ENCODE results near the gene UNC13C.
"Not testable (repeated sequence)": the region's sequence is repeated elsewhere in the genome, so short reads cannot be mapped to it uniquely, and the experiment has no call there.

UNC13C gene

DNA sequence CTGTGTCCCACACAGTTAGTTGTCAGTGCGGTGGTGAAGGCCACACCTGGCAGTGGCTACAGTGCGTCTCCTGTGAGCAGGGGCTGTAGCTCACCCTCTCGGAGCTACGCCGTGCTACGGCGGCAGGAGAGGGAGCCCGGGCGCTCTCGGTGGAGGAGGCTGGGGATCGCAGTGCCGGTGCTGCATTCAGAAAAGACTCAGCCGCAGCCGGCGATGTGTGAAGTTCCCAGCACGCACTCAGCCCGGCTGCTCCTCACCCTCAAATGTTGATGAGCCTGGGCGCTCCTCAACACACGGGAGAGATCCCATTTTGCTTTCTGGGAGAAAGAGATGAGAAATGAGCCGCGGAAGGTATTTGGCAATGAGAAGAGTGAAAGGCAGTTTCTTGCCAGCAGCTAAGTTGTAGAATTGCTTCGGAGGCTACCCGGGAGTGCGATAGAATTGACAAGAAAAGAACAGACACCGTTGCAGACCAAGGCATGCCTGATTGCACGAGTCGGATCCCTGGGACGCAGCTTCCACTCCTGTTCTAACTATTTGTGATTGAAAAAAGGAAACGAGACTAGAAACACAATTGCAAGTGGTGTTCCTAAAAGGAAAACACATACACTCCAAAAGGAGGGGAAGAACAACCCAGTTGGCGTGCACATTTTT is at the start of gene UNC13C:
UNC13C (plus strand) TSS at position 189 of the 654 bp plus-strand sequence. CDS start 34,463 bp downstream, outside the sequence.
- peak; percentile 70 for DNase-seq

DNA sequence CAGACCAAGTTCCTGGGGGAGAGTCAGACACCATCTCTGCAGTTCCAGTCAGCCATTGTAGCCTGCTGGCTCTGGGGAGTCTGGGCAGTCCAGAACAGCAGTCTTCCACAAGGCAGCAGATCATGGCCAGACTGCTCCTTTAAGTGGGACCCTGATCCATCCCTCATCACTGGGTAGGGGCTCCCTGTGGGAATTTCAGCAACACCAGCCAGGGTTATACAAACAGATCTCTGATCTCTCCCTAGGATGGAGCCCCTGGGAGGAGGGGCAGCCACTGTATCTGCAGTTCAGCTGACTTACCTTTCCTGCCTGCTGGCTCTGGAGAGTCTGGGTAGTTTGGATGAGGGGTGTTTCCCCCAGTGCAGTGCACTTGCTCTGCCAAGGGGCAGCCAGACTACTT is 42.1 kb upstream of the UNC13C start:
- no peak for DNase-seq

DNA sequence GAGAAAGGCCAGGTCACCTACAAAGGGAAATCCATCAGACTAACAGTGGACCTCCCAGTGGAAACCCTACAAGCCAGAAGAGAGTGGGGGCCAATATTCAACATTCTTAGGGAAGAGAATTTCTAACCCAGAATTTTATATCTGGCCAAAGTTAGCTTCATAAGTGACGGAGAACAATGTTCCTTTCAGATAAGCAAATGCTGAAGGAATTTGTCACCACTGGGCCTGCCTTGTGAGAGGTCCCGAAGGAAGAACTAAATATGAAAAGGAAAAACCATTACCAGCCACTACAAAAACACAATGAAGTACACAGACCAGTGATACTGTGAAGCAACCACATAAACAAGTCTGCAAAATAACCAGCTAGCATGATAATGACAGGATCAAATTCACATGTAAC is 40.6 kb upstream of the UNC13C start:
- DNase-seq: not testable (repeated sequence)

DNA sequence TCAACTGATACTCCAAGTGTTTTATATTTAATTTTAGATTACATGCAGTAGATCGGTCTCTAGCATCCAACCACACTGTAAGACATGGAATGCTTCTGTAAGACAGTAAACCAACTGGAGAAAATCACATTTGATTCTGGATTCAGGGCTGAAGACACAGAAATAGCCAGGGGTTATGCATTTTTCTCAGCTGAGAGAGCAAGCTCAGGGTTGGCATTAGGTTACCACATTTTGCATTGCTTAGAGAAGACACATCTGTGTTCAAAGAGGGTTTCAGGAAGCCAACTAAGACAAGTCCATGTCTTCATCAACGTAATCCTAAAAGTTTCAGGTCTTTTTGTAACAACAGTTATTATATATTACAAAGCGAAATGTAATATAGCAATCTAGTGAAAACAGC is 27.7 kb upstream of the UNC13C start:
- no peak for DNase-seq

DNA sequence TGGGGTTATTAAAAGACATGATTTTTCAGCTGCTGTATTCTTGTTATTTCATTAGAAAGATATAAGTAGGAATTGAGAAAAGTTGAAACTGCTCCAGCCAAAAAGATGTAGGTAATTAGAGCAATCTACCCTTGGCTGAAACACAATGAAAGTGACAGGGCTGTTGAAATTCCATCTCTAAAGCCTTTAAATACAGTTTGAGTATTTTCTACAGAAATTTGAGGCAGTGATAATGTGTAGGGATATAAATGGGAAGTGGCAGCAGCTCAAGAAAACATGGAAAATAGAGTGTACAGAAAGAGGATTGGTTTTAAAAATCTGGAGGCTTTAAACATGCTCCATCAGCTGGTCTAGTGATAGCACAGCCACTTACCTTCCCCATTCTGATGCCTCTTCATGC is 22.8 kb upstream of the UNC13C start:
- DNase-seq: no peak

DNA sequence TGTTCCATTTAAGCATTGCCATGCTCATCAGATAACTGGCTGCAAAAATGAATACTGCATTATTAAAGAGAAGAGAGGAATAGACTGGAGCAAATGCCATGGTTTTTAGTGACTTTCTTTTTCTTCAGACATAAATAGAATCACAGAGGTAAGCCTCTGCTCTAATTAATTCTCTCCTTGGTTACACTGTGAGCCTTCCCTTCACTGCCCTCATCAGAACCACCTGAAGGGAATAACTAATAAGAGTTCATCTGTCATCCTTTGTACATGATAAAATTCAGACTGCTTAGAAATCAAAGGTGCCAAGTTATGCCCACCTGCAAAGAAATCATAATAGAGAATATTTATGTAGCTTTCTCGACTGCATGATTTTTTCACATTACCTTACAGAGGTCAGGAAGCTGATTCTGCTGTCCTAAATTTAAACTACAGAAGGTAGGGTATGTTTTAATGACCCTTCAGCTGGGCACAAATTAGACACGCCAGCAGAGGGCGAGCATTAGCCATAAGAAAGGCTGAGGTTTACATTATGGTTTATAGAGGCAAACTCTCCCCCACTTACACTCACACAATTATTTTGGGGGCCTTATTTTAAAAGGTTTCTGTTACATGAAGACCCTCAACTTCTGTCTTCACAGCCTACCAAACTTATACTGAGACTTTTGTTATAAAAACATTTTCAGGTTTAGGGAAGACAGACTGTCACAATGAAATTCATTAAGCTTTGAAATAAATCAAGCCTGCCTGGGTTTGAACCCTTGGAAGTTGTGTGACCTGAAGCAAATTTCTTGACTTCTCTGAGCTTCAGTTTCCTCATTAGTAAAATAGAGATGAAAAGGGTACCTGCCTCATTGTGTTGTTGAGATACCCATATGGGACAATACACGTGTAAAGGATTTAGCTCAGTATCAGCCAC is 15.3 kb upstream of the UNC13C start:
- DNase-seq: no peak

DNA sequence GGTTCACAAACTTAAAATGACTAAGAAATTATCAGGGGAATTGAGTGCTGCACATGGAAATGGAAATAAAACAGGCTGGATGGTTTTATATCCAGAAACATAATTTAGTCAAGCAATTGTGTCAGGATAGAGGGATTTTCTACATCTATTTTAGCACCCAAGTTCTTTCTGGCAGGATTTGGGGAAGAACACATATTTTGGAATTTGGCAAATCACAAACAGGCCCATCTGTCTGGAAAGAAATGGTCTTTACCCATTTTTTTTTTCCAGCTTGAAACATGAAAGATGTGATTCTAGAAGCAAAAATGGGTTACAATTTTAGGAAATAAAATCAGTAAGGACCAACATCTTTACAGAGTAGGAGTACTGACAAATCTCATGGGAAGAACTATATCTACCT is 14.4 kb upstream of the UNC13C start:
- DNase-seq: no peak

DNA sequence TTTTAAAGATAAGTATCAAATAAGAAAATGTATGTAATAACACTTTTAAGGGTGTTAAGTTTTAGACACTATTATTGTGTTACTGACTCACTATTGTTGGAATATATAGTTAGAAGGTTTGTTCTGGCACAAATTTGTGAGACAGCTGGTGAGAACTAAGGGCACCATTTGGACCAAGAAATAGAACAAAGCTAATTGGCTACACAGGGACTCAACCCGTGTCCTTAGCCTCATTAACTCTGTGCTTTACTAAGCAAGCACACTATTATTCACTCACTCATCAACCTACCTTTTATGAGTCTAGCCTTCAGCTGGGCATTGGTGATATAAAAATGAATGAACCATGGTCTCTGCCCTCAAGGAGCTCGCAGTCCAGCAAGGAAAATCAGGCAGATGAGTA is 4.1 kb upstream of the UNC13C start:
- DNase-seq: no peak

DNA sequence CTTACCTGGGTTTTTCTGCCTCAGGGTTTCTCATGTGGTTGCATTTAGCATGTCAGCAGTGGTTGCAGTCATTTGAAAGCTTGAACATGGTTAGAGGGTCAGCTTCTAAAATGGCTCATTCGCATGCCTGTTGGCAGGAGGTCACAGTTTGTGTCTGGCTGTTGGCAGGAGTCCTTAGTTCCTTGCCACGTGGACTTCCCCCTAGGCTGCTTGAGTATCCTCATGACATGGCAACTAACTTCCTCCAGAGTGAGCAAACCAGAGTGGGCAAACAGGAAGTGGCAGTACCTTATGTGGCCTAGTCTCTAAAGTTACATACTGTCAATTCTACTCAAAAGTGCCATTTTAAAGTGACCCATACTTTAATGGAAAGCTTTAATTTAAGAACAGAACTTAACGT is 3.4 kb upstream of the UNC13C start:
- DNase-seq: no peak

DNA sequence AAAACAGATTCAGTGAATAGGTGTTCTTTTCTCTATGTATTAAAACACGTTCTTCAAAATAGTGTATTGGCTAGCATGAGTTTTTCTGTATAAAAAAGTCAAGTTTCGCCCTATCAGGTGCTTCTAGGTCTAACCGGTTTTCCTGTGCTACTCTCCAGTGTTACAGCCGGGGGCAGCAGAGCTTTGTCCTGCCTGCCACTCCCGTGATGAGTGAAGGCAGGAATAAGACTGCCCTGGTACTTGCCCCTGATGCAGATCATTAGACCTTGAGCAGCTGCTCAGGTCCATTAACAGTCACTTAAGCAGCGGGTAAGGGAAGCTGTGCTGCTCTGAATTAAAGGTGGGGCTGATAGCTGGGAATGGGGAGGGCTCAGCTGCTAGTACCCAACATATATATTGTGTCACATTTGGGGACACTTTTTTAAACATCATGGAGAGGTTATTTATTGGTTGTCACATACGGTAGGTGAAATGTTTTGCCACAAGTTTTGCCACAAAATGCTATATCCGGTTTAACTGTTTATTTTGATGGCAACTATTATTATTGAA is 1.3 kb upstream of the UNC13C start:
- DNase-seq: no peak

DNA sequence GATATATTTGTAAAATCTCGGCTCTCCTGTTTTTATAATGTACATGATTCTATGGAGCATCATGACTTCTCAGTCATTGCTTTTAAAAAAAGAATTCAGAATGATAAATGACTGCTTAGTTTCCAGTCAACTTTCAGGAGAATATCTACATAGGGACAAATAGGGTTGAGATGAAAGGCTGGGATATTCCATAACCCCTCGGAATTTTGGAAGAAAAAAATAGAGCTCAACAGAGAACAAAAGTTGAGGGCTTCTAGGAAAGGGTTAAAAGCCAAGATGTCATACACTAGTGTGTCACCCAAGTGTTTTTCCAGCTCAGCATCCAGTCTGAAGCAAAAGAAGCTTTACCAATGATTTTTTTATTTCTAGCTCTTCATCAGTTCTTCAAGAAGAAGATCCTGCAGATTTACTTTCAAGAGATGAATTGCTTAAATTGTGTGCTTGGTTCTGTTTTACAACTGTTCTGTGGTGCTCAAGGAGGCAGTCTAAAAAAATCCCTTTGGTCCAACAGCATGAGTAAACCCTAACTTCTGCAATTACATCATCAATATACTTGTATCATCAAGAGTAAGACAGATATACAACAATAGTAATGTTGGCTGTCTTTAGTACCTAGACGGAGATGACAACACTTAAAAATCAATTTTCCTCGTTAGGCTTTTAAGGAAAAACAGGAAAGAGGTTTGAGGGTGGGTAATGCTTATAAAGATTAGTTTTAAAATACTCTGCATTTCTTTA is 979 bp downstream of the UNC13C start:
- DNase-seq: no peak

DNA sequence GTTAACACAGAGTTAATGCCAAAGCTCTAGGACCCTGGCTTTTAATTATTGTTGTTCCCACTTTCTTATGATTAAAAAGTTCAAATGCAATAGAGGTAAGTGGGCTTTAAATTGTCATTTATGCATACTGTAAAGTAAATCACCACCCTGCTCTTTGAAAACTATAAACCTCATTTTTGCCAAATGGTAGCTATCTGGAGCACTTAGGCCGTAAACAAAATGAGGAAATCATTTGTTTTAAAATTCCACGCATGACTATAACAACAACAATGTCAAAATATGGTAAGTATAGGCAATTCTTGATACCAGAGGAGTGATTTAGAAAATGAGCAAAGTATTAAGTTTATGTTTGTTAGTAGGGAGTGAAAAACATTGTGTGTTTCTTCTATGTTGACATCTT is 1.8 kb downstream of the UNC13C start:
- DNase-seq: no peak

DNA sequence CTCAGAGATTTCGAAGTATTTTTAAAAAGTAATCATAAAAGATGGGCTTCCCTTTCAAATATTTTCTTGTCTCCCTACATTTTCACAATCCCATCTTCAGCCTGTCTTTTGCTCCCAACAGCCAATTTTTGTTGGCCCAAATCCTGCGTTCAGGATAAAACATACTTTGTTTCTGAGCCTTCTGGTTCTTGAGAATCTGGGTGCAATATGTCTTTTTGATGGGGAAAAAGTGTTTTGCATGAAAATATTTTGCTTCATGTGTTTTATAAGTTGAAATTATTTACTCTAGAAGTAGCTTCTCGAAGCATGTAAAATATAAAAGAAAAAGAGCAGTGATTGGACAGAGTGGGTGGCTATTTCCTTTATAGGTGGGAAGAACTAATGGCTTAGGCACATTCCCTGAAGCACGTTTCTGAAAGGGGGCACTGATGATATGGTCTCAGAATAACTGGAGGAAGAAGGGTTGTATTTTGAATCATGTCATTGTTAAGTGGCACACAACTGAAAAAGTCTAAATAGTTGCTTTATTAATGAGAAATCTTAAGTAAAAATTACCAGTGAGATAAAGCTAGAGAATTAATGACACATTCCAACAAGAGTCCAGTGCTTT is 3.9 kb downstream of the UNC13C start:
- DNase-seq: no peak

DNA sequence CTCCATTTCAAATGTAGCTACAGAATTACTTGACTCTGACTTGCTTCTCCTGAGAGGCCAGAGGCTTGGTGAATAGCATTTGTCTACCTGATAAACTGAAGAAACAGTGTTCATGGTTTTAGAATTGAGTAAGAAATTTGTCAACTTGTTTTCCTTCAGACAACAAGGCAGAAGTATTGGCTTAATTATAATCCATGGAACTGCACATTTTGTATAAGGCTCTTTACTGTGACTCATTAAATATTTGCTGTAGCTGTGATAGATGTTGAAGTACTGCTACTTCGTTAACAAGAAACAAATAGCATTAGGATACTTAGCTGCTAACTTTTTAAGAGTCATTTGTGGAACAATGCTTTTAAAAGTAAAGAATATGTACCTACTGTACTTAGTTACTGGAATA is 4.6 kb downstream of the UNC13C start:
- no peak for DNase-seq

DNA sequence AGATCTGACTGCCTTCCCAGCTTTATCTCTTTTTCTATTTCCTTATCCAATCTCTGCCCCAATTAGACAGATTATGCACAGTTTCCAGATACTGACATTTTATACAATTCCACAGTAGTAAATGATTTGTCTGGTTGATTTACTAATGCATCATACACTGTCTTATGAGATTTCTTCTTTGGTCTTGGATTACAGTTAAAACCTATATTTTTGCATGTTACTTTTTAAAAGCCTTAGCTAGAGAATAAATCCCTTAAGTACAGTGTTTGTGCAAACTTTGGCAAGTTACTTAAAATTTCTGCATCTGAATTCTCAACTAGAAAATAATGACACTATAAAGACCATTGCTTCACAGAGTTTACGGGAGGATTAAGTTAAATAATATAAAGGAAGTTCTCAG is 6.0 kb downstream of the UNC13C start:
- DNase-seq: no peak

DNA sequence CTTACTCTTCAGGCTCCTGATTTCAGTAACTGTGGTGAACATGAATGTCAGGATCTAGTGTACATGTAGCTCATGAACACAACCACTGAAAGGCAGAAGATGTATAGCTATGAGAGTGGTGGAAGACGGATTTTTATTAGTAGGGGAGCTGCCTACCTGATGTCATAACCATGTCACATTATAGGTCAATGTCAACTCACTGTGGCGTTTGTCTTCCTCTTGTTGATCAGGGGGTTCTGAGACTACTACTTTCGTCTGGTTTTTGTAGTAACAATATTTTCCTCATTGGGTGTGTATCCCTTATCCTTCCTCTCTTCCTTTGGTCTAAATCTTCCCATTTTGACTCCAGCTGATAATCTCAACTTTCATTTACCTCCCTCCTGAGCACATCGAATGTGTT is 7.3 kb downstream of the UNC13C start:
- no peak for DNase-seq

DNA sequence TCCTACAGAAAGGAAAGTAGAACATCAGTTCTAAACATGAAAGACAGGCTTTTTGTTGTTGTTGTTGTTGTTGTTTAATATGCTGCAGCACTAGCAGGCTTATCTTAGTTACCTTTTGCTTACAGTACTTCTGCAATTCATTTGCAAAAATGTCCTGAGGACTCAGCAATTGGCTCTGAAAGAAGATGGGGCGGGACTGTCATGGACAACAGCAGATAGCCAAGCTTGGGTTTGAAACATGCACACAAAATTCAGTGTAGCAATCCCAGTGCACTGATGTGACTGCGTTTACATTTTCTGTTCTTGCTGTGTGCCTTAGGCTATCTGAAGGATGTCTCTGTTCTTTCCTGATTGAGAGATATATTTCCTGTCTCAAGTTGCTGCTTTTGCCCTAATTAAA is 9.2 kb downstream of the UNC13C start:
- DNase-seq: no peak

DNA sequence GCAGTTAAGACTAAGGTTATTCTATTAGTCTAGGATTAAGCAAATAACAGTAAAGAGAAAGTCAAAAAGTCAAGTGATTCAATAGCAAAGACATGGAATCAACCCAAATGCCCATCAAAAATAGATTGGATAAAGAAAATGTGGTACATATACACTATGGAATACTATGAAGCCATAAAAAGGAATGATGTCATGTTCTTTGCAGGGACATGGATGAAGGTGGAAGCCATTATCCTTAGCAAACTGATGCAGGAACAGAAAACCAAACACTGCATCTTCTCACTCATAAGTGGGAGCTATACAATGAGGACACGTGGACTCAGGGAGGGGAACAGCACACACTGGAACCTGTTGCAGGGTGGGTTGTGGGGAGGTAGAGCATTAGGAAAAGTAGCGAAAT is 29.0 kb downstream of the UNC13C start:
- DNase-seq: no peak

DNA sequence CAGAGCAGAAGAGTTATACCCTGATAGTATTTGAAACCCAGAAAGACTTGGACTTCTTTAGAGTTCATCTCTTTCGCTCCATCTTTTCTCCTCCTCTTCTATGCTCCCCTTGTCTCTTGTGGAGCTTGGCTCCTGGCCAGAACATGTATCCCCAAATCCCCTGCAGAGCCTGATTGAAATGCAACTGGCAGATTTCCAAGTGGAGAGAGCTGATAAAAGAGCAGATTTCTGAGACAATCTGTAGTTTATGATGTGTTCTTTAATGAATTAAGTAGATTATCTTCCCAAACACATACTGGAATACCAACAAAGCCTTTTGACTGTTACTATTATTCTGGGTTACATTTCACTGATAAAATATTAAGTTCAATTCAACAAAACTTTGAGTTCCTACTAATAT is 33.4 kb downstream of the UNC13C start:
- no peak for DNase-seq

DNA sequence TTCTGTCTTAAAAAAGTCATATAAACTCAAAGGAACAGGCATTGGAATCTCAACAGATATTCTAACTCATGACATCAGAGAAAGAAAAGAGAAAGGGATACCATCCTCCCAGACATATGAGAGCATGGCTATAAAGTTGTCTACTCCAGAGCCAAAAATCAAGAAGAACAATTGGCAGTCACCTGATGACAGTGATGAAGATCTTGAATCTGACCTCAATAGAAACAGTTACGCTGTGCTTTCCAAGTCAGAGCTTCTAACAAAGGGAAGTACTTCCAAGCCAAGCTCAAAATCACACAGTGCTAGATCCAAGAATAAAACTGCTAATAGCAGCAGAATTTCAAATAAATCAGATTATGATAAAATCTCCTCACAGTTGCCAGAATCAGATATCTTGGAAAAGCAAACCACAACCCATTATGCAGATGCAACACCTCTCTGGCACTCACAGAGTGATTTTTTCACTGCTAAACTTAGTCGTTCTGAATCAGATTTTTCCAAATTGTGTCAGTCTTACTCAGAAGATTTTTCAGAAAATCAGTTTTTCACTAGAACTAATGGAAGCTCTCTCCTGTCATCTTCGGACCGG is 35.9 kb downstream of the UNC13C start:
- DNase-seq: no peak

DNA sequence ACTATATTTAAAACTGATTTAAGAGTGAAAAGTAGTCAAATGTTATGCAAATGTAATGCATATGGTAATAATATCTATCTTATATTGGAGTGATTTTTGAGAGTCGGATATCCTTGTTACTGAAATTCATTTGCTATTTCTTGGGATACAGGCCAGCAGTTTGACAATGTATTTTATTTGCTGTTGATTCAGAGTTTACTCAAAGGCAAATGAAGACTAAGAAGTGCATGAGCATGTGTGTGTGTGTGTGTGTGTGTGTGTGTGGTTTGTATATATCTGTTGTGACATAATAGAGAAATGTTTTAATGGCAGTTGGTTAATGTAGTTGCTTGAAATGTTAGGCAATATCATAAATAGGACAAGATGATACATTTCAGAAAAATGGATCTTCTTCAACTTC is 39.0 kb downstream of the UNC13C start:
- no peak for DNase-seq

DNA sequence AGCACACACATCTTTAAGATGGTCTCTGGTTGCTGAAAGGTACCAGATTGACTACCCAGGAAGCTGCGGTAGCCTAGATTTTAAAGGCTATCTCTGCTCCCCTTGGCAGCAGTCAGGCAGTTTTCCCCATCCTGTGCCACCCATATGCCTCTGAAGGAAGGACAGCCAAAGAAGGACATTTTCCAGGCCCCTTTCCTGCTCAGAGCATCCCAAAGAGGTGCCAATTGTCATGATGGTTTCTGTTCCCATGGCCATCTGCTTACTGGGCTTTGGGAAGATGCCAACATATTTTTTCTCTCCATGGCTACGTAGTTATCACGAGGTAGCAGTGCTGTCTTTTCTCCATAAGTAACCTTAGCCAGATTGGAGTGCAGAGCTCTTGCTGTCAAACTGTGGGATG is 39.7 kb downstream of the UNC13C start:
- no peak for DNase-seq

DNA sequence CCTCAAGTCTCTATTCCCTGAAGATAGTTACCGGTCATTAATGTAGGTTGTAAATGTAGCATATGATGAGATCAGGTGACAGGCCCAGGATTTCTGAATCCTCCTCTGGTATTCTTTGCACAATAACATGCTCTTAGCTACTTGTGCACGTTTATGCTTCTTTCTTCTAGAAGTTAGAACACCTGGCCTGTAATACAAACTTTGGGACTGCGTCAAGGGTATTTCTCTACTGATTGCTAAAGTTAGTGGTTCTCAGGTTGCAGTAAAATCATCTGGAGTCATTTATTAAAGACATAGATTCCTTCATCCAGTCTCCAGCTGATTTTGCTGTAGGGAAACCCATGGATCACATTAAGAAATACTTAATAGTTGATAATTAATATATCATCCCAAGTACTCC is 48.0 kb downstream of the UNC13C start:
- DNase-seq: no peak

Data from right forelimb (tissue), 1 donor.